Measurements from ENCODE around the gene CXCL14.

DNA sequence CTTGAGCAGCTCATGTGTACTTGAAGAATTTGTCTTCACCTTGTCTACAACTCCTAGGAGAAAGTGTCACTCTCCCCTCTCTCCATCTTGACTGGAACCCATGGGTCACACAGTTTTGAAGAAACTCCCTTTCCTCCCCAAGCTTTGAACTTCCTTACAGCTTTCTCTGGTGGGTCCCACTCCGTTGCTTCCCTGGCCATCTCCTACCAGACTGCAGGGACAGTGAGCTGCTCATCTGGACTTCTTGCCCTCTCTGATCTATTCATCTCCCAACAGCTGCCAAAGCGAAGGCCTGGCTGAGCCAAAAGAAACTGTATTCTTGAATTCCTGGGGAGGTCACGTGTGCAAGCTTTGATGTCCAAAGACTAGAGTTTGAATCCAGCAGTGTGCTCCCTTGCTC is 22.7 kb upstream of the CXCL14 start:
- TF ChIP-seq ZNF770 (CRISPR knock-in tag; IDR thresholded peaks at IDR 0.05) (no peak), HIC2 (CRISPR knock-in tag; IDR thresholded peaks at IDR 0.05; ENCODE audit: low read depth) (no peak), ZEB1 (IDR thresholded peaks at IDR 0.05; ENCODE audit: insufficient replicate concordance, low read depth) (no peak), ZNF75D (CRISPR knock-in tag; IDR thresholded peaks at IDR 0.05; ENCODE audit: borderline replicate concordance) (no peak), CENPT (CRISPR knock-in tag; IDR thresholded peaks at IDR 0.05; ENCODE audit: low read depth) (no peak), MED1 (CRISPR knock-in tag; IDR thresholded peaks at IDR 0.05) (no peak), FOXM1 (CRISPR knock-in tag; IDR thresholded peaks at IDR 0.05) (no peak)
- TF ChIP-seq, protein P1, sequence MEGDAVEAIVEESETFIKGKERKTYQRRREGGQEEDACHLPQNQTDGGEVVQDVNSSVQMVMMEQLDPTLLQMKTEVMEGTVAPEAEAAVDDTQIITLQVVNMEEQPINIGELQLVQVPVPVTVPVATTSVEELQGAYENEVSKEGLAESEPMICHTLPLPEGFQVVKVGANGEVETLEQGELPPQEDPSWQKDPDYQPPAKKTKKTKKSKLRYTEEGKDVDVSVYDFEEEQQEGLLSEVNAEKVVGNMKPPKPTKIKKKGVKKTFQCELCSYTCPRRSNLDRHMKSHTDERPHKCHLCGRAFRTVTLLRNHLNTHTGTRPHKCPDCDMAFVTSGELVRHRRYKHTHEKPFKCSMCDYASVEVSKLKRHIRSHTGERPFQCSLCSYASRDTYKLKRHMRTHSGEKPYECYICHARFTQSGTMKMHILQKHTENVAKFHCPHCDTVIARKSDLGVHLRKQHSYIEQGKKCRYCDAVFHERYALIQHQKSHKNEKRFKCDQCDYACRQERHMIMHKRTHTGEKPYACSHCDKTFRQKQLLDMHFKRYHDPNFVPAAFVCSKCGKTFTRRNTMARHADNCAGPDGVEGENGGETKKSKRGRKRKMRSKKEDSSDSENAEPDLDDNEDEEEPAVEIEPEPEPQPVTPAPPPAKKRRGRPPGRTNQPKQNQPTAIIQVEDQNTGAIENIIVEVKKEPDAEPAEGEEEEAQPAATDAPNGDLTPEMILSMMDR (CRISPR knock-in tag; IDR thresholded peaks at IDR 0.05): no peak

Measured in HepG2 (cell line).